ENCODE results near the gene BRINP3.

BRINP3 gene

DNA sequence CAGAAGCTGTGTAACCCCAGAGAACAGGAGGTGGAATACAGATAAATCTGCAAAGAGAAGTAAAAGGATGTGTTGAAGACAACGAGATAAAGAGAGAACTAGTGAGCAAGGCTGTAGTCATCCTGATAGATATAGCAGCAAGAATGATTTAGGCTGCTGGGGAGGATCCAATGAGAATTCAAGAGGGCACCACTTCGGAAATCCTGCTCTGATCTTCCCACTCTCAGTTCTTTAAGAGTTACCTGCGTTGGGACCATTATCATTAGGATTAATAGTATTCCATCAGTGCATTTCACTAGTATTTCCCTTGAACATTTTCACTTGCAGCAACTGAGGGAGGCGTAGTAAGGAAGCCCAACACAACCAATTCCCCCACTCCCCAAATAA, at the start of gene BRINP3:
Gene BRINP3, minus strand, starts transcription at position 103 of the 387 bp plus-strand sequence.
- TF ChIP-seq EGR1 (IDR thresholded peaks at IDR 0.05) (no peak), TAF1 (IDR thresholded peaks at IDR 0.05; ENCODE audit: low read depth) (no peak), NFIC (IDR thresholded peaks at IDR 0.05) (no peak)
- TF ChIP-seq, protein P1, sequence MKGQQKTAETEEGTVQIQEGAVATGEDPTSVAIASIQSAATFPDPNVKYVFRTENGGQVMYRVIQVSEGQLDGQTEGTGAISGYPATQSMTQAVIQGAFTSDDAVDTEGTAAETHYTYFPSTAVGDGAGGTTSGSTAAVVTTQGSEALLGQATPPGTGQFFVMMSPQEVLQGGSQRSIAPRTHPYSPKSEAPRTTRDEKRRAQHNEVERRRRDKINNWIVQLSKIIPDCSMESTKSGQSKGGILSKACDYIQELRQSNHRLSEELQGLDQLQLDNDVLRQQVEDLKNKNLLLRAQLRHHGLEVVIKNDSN (IDR thresholded peaks at IDR 0.05): no peak

DNA sequence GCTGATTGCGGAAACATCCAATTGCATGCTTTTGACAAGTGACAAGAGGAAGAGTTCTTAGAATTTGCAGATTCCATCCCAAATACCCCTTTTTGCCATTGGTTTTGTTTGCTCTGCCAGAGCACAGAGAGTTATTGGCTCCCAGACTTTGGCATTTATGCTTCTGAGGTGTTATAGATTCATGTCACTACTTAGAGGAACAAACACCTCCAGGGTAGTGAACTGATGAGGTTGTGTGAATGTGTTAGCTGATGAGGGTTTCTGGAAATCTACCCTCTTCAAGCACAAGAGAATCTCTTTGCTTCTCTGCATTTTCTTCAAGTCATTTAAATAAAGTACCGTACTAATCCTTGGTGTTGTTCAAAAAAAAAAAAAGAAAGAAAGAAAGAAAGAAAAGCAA, 33.9 kb upstream of the BRINP3 start:
- no peak for TF ChIP-seq FOXM1 (IDR thresholded peaks at IDR 0.05; ENCODE audit: borderline replicate concordance, low read depth)
- no peak for TF ChIP-seq EP300 (IDR thresholded peaks at IDR 0.05; ENCODE audit: borderline replicate concordance)
- TF ChIP-seq YY1 (IDR thresholded peaks at IDR 0.05; ENCODE audit: low read depth): no peak
- TF ChIP-seq, protein P2, sequence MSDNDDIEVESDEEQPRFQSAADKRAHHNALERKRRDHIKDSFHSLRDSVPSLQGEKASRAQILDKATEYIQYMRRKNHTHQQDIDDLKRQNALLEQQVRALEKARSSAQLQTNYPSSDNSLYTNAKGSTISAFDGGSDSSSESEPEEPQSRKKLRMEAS (IDR thresholded peaks at IDR 0.05): no peak
- TF ChIP-seq NFIC (IDR thresholded peaks at IDR 0.05): no peak
- TF ChIP-seq CREB1 (IDR thresholded peaks at IDR 0.05; ENCODE audit: low read depth): no peak
- TF ChIP-seq, protein P3, sequence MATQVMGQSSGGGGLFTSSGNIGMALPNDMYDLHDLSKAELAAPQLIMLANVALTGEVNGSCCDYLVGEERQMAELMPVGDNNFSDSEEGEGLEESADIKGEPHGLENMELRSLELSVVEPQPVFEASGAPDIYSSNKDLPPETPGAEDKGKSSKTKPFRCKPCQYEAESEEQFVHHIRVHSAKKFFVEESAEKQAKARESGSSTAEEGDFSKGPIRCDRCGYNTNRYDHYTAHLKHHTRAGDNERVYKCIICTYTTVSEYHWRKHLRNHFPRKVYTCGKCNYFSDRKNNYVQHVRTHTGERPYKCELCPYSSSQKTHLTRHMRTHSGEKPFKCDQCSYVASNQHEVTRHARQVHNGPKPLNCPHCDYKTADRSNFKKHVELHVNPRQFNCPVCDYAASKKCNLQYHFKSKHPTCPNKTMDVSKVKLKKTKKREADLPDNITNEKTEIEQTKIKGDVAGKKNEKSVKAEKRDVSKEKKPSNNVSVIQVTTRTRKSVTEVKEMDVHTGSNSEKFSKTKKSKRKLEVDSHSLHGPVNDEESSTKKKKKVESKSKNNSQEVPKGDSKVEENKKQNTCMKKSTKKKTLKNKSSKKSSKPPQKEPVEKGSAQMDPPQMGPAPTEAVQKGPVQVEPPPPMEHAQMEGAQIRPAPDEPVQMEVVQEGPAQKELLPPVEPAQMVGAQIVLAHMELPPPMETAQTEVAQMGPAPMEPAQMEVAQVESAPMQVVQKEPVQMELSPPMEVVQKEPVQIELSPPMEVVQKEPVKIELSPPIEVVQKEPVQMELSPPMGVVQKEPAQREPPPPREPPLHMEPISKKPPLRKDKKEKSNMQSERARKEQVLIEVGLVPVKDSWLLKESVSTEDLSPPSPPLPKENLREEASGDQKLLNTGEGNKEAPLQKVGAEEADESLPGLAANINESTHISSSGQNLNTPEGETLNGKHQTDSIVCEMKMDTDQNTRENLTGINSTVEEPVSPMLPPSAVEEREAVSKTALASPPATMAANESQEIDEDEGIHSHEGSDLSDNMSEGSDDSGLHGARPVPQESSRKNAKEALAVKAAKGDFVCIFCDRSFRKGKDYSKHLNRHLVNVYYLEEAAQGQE (IDR thresholded peaks at IDR 0.05; ENCODE audit: low read depth): no peak
- TF ChIP-seq, protein P1 (IDR thresholded peaks at IDR 0.05): no peak
- no peak for TF ChIP-seq ZBTB7A (IDR thresholded peaks at IDR 0.05; ENCODE audit: low read depth)
- no peak for TF ChIP-seq EGR1 (IDR thresholded peaks at IDR 0.05)
- no peak for TF ChIP-seq TAF1 (IDR thresholded peaks at IDR 0.05; ENCODE audit: low read depth)
- TF ChIP-seq RAD21 (IDR thresholded peaks at IDR 0.05; ENCODE audit: low read depth): no peak

DNA sequence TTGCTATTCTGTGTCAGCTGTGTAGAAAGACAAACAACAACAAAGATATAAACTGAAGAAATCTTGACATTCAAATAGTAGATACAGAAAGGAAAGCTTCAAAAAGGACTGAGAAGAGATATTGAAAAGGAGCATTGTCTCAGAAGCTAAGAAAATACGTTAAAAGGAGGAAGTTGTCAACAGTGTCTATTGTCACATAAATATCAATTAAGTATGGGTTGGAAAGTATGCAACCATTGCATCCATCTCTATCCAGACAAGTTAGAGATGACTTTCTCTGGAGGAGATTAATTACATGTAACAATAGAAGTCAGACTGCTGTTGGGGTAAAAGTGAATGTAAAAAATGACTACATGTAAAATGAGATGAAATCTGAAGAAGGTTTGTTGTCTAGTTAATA, 29.7 kb upstream of the BRINP3 start:
- no peak for TF ChIP-seq RAD21 (IDR thresholded peaks at IDR 0.05; ENCODE audit: low read depth)
- no peak for TF ChIP-seq CREB1 (IDR thresholded peaks at IDR 0.05; ENCODE audit: low read depth)
- TF ChIP-seq, protein P1 (IDR thresholded peaks at IDR 0.05): no peak

DNA sequence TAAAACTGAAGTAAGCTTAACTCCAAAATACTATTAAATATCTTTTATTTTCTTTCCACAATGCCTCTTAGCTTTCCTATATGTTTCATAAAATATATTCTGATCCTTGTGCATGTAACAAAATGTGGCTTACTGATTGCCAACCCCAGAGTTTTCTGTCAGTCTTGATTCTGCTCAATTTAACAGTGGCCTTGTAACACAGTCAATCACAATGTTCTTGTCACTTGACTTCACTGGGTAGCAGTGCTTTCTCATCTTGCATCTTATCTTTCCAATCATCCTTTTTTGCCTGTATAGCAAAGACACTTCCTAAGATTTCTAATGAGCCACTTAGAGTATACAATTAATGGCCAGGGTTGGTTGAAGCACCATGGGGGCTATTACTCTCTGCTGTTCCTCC, 19.9 kb upstream of the BRINP3 start:
- no peak for TF ChIP-seq CEBPB (IDR thresholded peaks at IDR 0.05)
- TF ChIP-seq CREB1 (IDR thresholded peaks at IDR 0.05; ENCODE audit: low read depth): no peak

DNA sequence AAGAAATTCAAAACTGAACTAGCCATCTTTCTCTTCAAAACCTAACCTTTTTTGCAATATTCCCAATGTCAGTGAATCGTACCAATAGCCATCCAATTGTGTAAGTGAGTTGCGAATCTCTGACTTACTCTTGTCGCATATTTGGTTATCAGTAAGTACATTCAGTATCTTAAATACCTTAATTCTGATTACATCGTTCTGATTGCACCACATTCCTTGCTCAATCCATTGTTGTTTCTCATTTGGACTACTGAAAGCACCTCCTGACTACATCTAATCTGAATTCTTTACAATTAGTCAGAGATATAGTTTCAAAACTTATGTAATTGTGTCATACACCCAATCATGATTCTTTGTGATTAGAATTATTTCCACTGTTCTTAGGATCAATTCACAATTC, 16.8 kb upstream of the BRINP3 start:
- no peak for TF ChIP-seq RAD21 (IDR thresholded peaks at IDR 0.05; ENCODE audit: low read depth)
- TF ChIP-seq TEAD4 (IDR thresholded peaks at IDR 0.05): no peak

DNA sequence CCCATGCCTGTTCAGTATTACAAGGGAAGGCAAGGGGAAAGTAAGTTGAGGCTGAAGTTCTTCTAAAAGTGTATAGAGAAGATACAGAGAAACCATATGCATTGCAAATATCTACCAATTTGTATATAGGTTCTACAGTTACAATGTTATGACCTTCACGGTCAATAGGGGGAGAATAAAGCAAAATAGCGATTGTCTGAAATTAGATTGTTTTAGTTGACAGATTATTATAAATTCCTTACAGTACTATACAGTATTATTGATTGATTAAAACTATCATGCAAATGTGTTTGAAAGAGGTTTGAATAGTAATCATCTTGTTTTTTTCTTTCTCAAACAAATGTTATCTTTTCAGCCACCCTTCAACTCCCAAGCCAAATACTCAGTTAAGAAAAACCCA, 13.7 kb upstream of the BRINP3 start:
- TF ChIP-seq EGR1 (IDR thresholded peaks at IDR 0.05): no peak
- TF ChIP-seq CEBPB (IDR thresholded peaks at IDR 0.05): no peak
- TF ChIP-seq CREB1 (IDR thresholded peaks at IDR 0.05; ENCODE audit: low read depth): no peak

DNA sequence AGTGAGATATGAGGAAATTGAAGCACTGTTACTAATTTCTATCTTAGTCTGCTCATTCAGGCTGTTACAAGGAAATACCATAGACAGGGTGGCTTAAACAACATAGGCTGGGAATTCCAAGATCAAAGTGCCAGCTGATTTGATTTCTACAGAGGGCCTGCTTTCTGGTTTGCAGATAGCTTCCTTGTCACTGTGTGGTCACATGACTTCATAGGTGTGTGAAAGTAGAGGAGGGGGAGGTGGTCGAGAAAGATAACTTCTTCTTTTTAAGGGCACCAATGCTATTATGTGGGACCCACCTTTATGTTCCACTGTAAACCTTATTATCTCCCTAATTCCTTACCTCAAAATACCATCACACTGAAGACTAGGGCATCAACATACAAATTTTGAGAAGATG, 6.4 kb upstream of the BRINP3 start:
- no peak for TF ChIP-seq FOXM1 (IDR thresholded peaks at IDR 0.05; ENCODE audit: borderline replicate concordance, low read depth)
- no peak for TF ChIP-seq RAD21 (IDR thresholded peaks at IDR 0.05; ENCODE audit: low read depth)
- TF ChIP-seq TAF1 (IDR thresholded peaks at IDR 0.05; ENCODE audit: low read depth): no peak
- no peak for TF ChIP-seq ZBTB7A (IDR thresholded peaks at IDR 0.05; ENCODE audit: low read depth)

DNA sequence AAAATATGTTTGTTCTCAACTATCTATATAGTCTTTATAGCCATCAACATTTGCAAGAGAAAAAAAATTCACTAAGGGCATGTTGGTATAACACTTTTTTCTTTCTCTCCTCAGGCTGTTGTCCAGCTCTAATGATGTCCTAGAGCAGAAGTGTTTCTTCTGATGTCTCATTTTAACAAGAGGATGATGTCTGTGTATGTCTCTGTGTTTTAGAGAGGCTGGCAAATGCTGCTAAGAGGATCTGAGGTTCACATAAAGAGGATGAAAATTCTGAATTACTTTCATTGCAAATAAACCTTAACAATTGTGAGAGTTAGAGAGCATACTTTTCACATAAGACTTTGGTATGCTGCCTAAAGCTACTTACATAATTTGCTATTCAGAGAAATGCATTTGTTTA, 2.6 kb upstream of the BRINP3 start:
- TF ChIP-seq, protein P2 (IDR thresholded peaks at IDR 0.05): no peak
- TF ChIP-seq ZBTB7A (IDR thresholded peaks at IDR 0.05; ENCODE audit: low read depth) (no peak), TCF12 (IDR thresholded peaks at IDR 0.05; ENCODE audit: low read depth) (no peak)

DNA sequence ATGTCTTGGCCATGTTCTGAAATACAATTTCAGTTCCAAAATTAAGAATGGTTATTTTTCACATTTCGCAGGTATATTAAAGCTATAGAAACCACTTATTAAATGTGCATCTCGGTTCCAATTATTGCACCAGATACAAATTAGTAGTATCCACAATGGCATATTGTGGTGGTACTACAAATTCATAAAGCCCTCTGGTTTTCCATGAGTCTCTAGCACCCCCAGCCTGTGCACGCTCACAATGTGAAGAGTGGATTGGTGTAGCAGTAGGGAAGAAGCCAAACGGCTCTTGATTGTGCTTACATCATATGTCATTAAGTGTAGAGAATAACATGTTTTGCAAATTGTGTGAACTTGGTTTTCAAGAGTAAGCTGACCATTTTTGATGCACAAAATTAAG, 1.9 kb upstream of the BRINP3 start:
- TF ChIP-seq EGR1 (IDR thresholded peaks at IDR 0.05): no peak
- no peak for TF ChIP-seq FOXM1 (IDR thresholded peaks at IDR 0.05; ENCODE audit: borderline replicate concordance, low read depth)
- no peak for TF ChIP-seq CEBPB (IDR thresholded peaks at IDR 0.05)
- TF ChIP-seq YY1 (IDR thresholded peaks at IDR 0.05; ENCODE audit: low read depth): no peak
- no peak for TF ChIP-seq TAF1 (IDR thresholded peaks at IDR 0.05; ENCODE audit: low read depth)
- no peak for TF ChIP-seq RAD21 (IDR thresholded peaks at IDR 0.05; ENCODE audit: low read depth)
- no peak for TF ChIP-seq EP300 (IDR thresholded peaks at IDR 0.05; ENCODE audit: borderline replicate concordance)
- TF ChIP-seq ZBTB7A (IDR thresholded peaks at IDR 0.05; ENCODE audit: low read depth): no peak

Measured in Ishikawa (cell line).